Trophoblast cell (in vitro differentiated cells and primary cell): Measurements from ENCODE around the gene ABL1.

ENCODE experiments used
- DNase-seq, 2 donors: peaks; one replicate each; pipeline ENCODE4 v3.0.0-alpha.2; 2016
- H2AFZ ChIP-seq: 2 replicates; pipeline ENCODE4 v1.6.1; 2013; ENCODE audit warnings: low read length, moderate library complexity, mild to moderate bottlenecking; ENCODE audit not compliant: insufficient read depth, poor library complexity
- H2AK5ac ChIP-seq: 2 replicates; pipeline ENCODE4 v1.6.1; 2013; ENCODE audit warnings: mild to moderate bottlenecking, low read length
- H2BK120ac ChIP-seq: 2 replicates; pipeline ENCODE4 v1.6.1; 2013; ENCODE audit warnings: low read length, mild to moderate bottlenecking, moderate library complexity; ENCODE audit not compliant: insufficient read depth, poor library complexity
- H2BK12ac ChIP-seq: 2 replicates; pipeline ENCODE4 v1.6.1; 2013; ENCODE audit warnings: mild to moderate bottlenecking, low read length, moderate library complexity
- H2BK5ac ChIP-seq: 2 replicates; pipeline ENCODE4 v1.6.1; 2013; ENCODE audit warnings: low read length, low read depth, moderate library complexity, mild to moderate bottlenecking; ENCODE audit not compliant: poor library complexity
- H3K14ac ChIP-seq: 2 replicates; pipeline ENCODE4 v1.6.1; 2013; ENCODE audit warnings: mild to moderate bottlenecking, low read length
- H3K18ac ChIP-seq: 2 replicates; pipeline ENCODE4 v1.6.1; 2013; ENCODE audit warnings: mild to moderate bottlenecking, low read length
- H3K23ac ChIP-seq: 2 replicates; pipeline ENCODE4 v1.6.1; 2013; ENCODE audit warnings: low read length
- H3K27ac ChIP-seq: 2 replicates; pipeline ENCODE4 v1.5.1; 2013; ENCODE audit warnings: low read depth, mild to moderate bottlenecking, inconsistent platforms, low read length, moderate library complexity
- H3K27me3 ChIP-seq: 2 replicates; pipeline ENCODE4 v1.6.1; 2013; ENCODE audit warnings: inconsistent platforms, mild to moderate bottlenecking, low read length, moderate library complexity; ENCODE audit not compliant: insufficient read depth
- H3K36me3 ChIP-seq, 2 experiments: 1 replicate in 1 of 2; 2 replicates in 1 of 2; pipeline ENCODE4 v1.6.1; 2013; ENCODE audit warnings: low read length in 2 of 2, mild to moderate bottlenecking in 2 of 2, moderate library complexity in 1 of 2; ENCODE audit not compliant: insufficient read depth in 2 of 2, control insufficient read depth in 1 of 2
- H3K4ac ChIP-seq: 2 replicates; pipeline ENCODE4 v1.6.1; 2013; ENCODE audit warnings: low read depth, mild to moderate bottlenecking, low read length, moderate library complexity
- H3K4me1 ChIP-seq, 2 experiments: 1 replicate in 1 of 2; 2 replicates in 1 of 2; pipeline ENCODE4 v1.6.1; 2013; ENCODE audit warnings: low read length in 2 of 2, mild to moderate bottlenecking in 2 of 2, moderate library complexity in 1 of 2; ENCODE audit not compliant: insufficient read depth in 2 of 2, control insufficient read depth in 1 of 2
- H3K4me2 ChIP-seq: 2 replicates; pipeline ENCODE4 v1.6.1; 2013; ENCODE audit warnings: inconsistent platforms, mild to moderate bottlenecking, low read length, moderate library complexity
- H3K4me3 ChIP-seq: 2 replicates; pipeline ENCODE4 v1.5.1; 2013; ENCODE audit warnings: mild to moderate bottlenecking, low read depth, low read length, inconsistent platforms
- H3K79me1 ChIP-seq: one replicate; pipeline ENCODE4 v1.6.1; 2013; ENCODE audit warnings: low read length
- H3K79me2 ChIP-seq: 2 replicates; pipeline ENCODE4 v1.6.1; 2013; ENCODE audit warnings: low read length, mild to moderate bottlenecking; ENCODE audit not compliant: control insufficient read depth, insufficient read depth, poor library complexity
- H3K9ac ChIP-seq: 2 replicates; pipeline ENCODE4 v1.6.1; 2013; ENCODE audit warnings: mild to moderate bottlenecking, low read length
- H3K9me3 ChIP-seq: 2 replicates; pipeline ENCODE4 v1.6.1; 2013; ENCODE audit warnings: low read depth, mild to moderate bottlenecking, control low read depth, inconsistent platforms, low read length; ENCODE audit not compliant: insufficient read depth
- H4K12ac ChIP-seq: 2 replicates; pipeline ENCODE4 v1.6.1; 2013; ENCODE audit warnings: low read depth, mild to moderate bottlenecking, low read length, moderate library complexity
- H4K8ac ChIP-seq: 2 replicates; pipeline ENCODE4 v1.6.1; 2013; ENCODE audit warnings: low read depth, mild to moderate bottlenecking, low read length, moderate library complexity
- H4K91ac ChIP-seq: one replicate; pipeline ENCODE4 v1.6.1; 2013; ENCODE audit warnings: low read depth, mild to moderate bottlenecking, low read length, moderate library complexity
- WGBS: extraction: QIAGEN DNeasy Blood & Tissue Kit; methylation state at CpG from one replicate; pipeline ENCODE4 v1.1.7; 2013; ENCODE audit warnings: missing lambda C conversion rate; ENCODE audit not compliant: insufficient read length, insufficient coverage; ENCODE audit errors: extremely low coverage; 5-methylcytosine and 5-hydroxymethylcytosine counted together

The ABL1 gene

DNA sequence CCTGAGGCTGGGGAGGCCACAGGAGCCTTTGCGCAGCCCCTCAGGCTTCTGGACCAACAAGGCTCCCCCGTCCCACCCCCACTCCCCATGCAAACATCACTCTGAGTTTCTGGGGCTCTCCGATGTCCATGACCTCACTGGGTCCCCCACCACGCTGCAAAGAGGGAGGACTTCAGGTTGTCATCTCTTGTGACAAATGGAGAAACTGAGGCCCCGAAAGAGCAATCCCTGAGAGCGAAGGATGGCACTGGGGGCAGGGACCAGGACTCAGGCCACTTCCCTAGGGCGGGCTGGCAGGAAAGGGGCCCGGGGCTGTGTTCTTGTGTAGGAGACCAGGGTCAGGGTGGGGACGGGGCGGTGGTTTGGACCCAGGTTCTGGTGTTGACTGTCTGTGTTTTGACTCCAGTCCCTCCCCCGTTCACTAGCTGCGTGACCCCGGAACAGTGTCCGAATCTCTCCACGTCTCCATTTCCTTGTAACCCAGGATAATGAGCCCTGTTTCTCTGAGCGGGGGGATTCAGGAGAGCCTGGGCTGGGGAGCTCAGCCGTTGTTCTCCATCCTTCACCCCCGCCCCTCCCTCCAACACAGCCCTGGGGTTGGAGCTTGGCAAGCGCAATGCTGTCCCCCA, 90.1 kb downstream of the ABL1 start:
- H3K79me2 ChIP-seq: no peaks in the 10 kb centered on the region
- H2BK12ac ChIP-seq: no peak overlapping the region
- H3K4ac ChIP-seq: no peak overlapping the region
- H2BK120ac ChIP-seq: no peak overlapping the region
- no peak overlapping the region for H4K12ac ChIP-seq
- no peak overlapping the region for H3K23ac ChIP-seq
- H3K18ac ChIP-seq: no peak overlapping the region
- H2AFZ ChIP-seq: no peak overlapping the region
- H3K4me1 ChIP-seq: no peaks in the 10 kb centered on the region
- no peak overlapping the region for H3K4me2 ChIP-seq
- H3K14ac ChIP-seq: no peak overlapping the region
- no peaks in the 10 kb centered on the region for H3K79me1 ChIP-seq
- H2AK5ac ChIP-seq: no peak overlapping the region
- H2BK5ac ChIP-seq: no peak overlapping the region
- H3K9ac ChIP-seq: no peak overlapping the region
- WGBS: no CpG with 5 or more reads among the region's 19 CpGs
- H3K4me3 ChIP-seq: no peak overlapping the region
- no peaks in the 10 kb centered on the region for H3K36me3 ChIP-seq
- H3K9me3 ChIP-seq: no peaks in the 10 kb centered on the region
- no peaks in the 10 kb centered on the region for H3K27me3 ChIP-seq
- H3K27ac ChIP-seq: no peak overlapping the region
- DNase-seq: no peak
- H4K8ac ChIP-seq: no peak overlapping the region
- no peak overlapping the region for H4K91ac ChIP-seq

DNA sequence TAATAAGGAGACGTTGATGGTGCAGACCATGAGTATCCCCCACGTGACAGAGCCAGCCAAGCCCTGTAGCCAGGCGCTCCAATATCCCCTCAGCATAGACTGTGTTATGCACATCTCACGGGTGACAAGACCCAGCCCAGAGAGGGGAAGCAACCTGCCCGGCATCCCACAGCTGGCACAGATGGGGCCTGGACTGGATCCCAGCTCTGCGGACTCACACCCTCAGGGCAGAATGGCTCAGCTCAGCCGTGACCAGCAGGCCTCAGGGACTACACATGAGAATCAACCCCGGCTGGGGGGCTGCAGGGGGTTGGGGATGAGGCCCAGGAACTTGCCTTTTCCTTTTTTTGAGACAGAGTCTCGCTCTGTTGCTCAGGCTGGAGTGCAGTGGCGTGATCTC, 92.3 kb downstream of the ABL1 start:
- no peak for DNase-seq
- Histone ChIP-seq H3K36me3 (no peaks in the 10 kb centered on the region), H2BK12ac (no peak overlapping the region), H3K79me1 (no peaks in the 10 kb centered on the region), H2AFZ (no peak overlapping the region), H2BK120ac (no peak overlapping the region), H3K9me3 (no peaks in the 10 kb centered on the region), H4K8ac (no peak overlapping the region), H3K4me1 (no peaks in the 10 kb centered on the region), H3K4me2 (no peak overlapping the region), H4K91ac (no peak overlapping the region), H3K4me3 (no peak overlapping the region), H3K27ac (no peak overlapping the region), H3K79me2 (no peaks in the 10 kb centered on the region), H3K9ac (no peak overlapping the region), H3K4ac (no peak overlapping the region), H3K14ac (no peak overlapping the region), H4K12ac (no peak overlapping the region), H3K27me3 (no peaks in the 10 kb centered on the region), H3K18ac (no peak overlapping the region), H3K23ac (no peak overlapping the region), H2BK5ac (no peak overlapping the region), H2AK5ac (no peak overlapping the region)
- no CpG with 5 or more reads among the region's 10 CpGs for WGBS

DNA sequence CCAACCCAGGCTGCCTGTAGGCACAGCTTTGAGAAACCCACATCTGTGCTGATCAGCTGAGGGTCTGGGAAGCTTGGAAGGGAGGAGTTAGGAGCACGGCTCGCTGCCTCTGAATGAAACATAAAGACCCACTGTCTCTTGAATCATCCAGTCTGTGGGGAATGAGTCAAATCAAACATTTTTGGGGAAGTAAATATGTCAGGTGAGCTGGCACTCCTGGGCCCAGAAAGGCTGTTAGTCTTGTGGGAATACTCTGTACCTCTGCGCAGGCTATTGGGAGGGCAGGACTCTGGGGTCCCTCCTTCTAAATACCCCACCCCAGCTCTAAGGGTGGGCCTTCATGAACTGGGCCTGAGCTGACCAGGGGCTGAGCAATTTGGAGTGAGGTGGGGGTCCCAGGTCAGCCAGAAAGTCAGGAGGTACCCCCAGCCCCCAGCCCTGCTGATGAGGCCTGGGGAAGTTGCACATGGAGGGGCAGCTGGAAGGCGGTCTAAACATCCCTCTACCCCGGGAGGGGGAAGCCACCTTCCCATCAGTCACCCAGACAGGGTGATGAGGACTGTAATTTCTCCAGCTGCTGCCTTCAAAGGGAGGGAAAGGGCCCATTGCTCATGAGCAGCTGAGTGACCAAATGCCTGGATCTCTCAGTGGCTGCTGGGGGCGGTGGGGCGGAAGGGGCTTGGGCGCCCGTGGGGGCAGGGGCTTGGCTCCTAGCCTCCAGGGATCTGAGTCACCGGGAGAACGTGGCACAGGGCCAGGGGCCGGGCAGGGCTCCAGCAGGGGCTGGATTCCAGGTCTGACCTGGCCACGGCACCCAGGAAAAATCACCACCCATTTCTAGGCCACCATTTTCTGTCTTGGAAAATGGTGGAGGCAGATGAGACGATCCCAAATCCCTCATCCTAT, 93.2 kb downstream of the ABL1 start:
- Histone ChIP-seq H3K18ac (no peak overlapping the region), H2BK12ac (no peak overlapping the region), H3K4me1 (no peaks in the 10 kb centered on the region), H2AK5ac (no peak overlapping the region), H3K79me2 (no peaks in the 10 kb centered on the region), H3K4me2 (no peak overlapping the region), H3K4ac (no peak overlapping the region), H3K23ac (no peak overlapping the region), H4K12ac (no peak overlapping the region), H3K9ac (no peak overlapping the region), H2BK5ac (no peak overlapping the region), H3K27ac (no peak overlapping the region), H2AFZ (no peak overlapping the region), H3K4me3 (no peak overlapping the region), H3K79me1 (no peaks in the 10 kb centered on the region), H2BK120ac (no peak overlapping the region), H4K8ac (no peak overlapping the region), H3K27me3 (no peaks in the 10 kb centered on the region), H3K36me3 (no peaks in the 10 kb centered on the region), H4K91ac (no peak overlapping the region), H3K14ac (no peak overlapping the region), H3K9me3 (no peaks in the 10 kb centered on the region)
- no peak for DNase-seq
- no CpG with 5 or more reads among the region's 14 CpGs for whole genome bisulfite sequencing

DNA sequence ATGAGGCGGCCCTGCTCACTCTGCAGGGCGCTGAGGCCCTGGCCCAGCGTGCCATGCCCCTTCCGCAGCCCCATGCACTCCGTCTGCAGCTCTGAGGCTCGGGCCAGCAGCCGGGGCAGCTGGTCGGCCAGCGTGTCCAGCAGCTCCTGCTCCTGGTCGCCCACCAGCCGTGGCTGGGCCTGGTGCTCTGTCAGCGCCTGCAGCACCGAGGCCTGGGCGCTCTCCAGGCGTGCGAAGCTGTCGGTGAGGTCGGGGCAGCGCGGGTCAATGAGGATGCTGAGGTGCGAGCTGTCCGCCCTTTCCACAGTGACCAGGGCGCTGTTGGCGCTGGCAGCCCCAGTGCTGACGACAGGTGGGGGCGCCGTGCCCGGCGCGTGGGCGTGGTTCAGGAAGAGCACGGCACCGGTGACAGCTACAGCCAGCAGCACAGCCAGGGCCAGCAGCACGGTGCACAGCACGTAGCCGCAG, 94.6 kb downstream of the ABL1 start:
- H2AK5ac ChIP-seq: no peak overlapping the region
- H3K4me2 ChIP-seq: no peak overlapping the region
- H3K9me3 ChIP-seq: no peaks in the 10 kb centered on the region
- H3K79me2 ChIP-seq: no peaks in the 10 kb centered on the region
- H3K4me3 ChIP-seq: no peak overlapping the region
- no peak overlapping the region for H2BK5ac ChIP-seq
- H2BK120ac ChIP-seq: no peak overlapping the region
- H3K4me1 ChIP-seq: no peaks in the 10 kb centered on the region
- no peak overlapping the region for H4K8ac ChIP-seq
- H2BK12ac ChIP-seq: no peak overlapping the region
- no peak overlapping the region for H3K18ac ChIP-seq
- no CpG with 5 or more reads among the region's 36 CpGs for WGBS
- no peaks in the 10 kb centered on the region for H3K27me3 ChIP-seq
- H3K23ac ChIP-seq: no peak overlapping the region
- no peak overlapping the region for H2AFZ ChIP-seq
- no peaks in the 10 kb centered on the region for H3K36me3 ChIP-seq
- no peak overlapping the region for H3K27ac ChIP-seq
- no peak overlapping the region for H3K14ac ChIP-seq
- no peak for DNase-seq
- H3K4ac ChIP-seq: no peak overlapping the region
- no peak overlapping the region for H4K91ac ChIP-seq
- H3K79me1 ChIP-seq: no peaks in the 10 kb centered on the region
- H3K9ac ChIP-seq: no peak overlapping the region
- no peak overlapping the region for H4K12ac ChIP-seq
